Activated T-helper 1 cell treated with anti-CD3 and anti-CD28 coated beads, Interleukin-2, amount 50 U/mL, for 16 hours (primary cell): ENCODE data around the gene EDNRA.

Experiments used
- DNase-seq, 2 donors: peaks; one replicate each; pipeline ENCODE4 v3.0.0-alpha.2; 2020; ENCODE audit warnings: low read depth in 1 of 2, low spot score in 1 of 2

EDNRA gene

GRCh38 chr4:147496500-147496899 is 15.6 kb downstream of the EDNRA start:
- no peak for DNase-seq

GRCh38 chr4:147498031-147498660 is 17.2 kb downstream of the EDNRA start:
- no peak for DNase-seq

DNA sequence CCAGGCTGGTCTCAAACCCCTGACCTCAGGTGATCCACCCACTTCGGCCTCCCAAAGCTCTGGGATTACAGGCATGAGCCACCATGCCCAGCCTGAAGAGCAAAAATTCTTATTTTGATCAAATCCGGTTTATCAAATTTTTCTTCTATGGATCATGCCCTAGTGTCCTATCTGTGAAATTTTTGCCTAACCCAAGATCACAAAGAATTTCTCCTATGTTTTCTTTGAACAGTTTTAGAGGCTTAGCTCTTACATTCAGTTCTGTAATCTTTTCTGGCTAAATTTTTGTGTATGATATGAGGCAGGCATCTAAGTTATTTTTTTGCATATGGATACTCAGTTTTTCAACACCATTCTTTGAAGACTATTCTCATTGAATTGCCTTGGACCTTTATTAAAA is 27.4 kb downstream of the EDNRA start:
- DNase-seq: no peak

DNA sequence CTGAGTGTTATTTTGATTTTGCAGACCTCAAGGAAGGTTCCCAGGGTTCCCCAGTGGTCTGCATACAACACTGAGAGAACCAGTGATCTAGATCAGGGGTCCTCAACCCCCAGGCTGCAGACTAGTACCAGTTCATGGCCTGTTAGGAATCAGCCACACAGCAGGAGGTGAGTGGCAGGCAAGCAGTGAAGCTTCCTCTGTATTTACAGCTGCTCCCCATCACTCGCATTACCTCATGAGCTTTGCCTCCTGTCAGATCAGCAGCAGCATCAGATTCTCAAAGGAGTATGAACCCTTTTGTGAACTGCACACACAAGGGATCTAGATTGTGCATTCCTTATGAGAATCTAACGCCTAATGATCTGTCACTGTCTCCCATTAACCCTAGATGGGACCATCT is 28.5 kb downstream of the EDNRA start:
- no peak for DNase-seq

GRCh38 chr4:147510962-147511668 is 30.2 kb downstream of the EDNRA start:
- no peak for DNase-seq

DNA sequence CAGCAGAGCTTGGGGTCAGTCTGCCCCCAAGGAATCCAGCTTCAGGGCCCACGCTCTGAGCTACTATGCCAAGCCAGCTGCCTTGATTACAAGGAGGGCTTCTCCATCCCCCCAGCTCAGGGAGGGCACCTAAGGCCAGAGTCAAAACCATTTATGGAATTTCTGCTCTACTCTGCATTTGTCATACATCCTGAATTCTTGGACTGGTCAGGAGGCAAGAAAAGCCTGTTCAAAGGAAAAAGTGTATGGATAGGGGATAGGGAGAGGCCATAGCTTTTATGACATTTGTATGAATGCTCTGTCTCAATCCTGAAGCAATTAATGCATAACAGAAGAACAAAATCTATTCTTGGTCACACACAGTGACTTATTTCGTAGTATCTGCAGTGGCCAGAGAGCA is 32.2 kb downstream of the EDNRA start:
- DNase-seq: no peak

GRCh38 chr4:147513952-147514351 is 33.1 kb downstream of the EDNRA start:
- no peak for DNase-seq

DNA sequence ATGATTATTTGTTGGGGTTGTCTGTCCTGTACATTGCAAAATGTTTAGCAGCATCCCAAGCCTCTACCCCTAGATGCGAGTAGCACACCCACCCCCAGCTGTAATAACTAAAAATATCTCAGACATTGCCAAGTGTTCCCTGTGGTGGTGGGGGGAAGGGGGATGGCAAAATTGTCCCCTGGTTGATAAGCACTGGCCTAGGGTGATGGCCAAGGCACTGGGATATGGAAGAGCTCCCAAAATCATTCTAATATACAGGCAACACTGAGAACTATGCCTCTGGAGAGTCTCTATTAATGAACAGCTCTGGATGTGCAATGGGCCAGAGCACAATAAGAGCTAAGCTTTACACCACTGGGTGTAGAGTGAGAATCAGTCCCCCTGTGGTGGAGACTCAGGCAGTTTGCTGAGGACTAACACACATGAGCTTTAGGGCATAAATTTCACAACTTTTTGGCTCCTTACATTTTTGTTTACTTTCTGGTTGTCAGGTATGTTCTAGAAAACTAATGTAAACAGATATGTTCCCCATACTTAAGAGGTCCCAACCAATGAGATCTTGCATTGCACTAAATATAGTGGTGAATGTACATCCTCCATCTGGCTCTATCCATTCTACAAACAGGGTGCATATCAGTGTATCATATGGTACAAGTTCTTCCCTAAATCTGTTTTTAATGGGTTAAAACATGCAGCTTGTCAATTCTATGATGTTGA is 34.5 kb downstream of the EDNRA start:
- DNase-seq: no peak

DNA sequence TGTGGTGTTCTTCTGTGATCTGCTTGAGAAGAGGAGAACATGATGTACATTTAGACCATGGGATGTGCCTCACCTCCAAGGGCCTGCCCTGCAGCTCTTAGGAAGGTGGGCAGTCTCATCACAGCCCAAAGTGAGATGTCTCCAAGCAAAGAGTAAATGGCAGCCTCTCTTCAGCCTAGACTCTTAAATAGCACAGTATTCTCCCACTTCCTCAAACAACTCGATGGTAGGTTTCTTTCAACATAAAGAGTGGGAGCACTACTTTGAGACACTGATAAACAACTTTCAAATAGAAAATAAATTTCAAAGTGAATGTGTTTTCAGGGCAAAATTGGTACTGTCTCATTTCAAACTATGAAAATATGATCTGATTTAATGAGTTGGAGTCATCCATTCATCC is 35.2 kb downstream of the EDNRA start:
- DNase-seq: no peak

- DNase-seq: no peak
Observed at GRCh38 chr4:147518086-147518485, 37.2 kb downstream of the EDNRA start.

GRCh38 chr4:147518846-147519767 is 38.2 kb downstream of the EDNRA start:
- no peak for DNase-seq

GRCh38 chr4:147524601-147525000 is 43.7 kb downstream of the EDNRA start:
- DNase-seq: no peak

GRCh38 chr4:147525494-147526271 is 44.8 kb downstream of the EDNRA start:
- no peak for DNase-seq

- DNase-seq: no peak
Observed at GRCh38 chr4:147526272-147526654, 45.4 kb downstream of the EDNRA start.

GRCh38 chr4:147528054-147528453 is 47.2 kb downstream of the EDNRA start:
- DNase-seq: no peak

- DNase-seq: no peak
Observed at GRCh38 chr4:147530134-147530533, 49.2 kb downstream of the EDNRA start.

- no peak for DNase-seq
Observed at GRCh38 chr4:147530723-147531122, 49.8 kb downstream of the EDNRA start.

DNA sequence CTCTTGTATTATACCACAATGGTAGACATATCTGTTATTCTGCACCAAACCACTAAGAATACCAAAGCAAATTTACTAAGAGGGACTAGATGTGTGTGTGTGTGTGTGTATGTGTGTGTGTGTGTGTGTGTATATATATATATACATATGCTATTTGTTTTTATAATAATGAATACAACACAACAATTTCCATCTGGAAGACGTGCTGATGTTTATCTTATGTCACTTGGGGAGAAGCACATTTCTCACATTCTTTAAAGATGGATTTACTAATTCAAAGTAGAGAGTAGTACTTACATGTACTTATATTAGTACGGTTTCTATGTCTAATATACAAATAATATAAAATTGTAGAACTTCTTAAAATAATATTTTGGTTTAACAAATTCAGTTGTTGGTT is 52.0 kb downstream of the EDNRA start:
- DNase-seq: no peak

DNA sequence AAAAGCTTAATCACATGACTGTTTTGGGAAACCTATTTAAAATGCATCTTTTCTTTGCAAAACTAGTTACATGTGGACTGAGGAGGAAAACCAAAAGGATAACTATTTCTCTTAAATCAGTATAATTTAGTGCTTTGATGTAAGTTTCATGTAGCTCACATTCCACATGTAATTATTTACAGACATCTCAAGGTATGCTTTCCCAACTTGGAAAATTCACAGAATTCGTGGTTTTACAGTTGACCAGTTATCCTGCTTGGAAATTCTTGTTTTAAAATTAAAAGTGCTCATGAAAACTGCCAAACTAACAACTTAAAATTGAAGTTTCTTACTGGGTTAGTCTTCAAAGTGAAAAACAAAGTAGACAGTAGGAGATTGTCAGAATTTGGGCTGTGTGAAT is 52.4 kb downstream of the EDNRA start:
- no peak for DNase-seq

DNA sequence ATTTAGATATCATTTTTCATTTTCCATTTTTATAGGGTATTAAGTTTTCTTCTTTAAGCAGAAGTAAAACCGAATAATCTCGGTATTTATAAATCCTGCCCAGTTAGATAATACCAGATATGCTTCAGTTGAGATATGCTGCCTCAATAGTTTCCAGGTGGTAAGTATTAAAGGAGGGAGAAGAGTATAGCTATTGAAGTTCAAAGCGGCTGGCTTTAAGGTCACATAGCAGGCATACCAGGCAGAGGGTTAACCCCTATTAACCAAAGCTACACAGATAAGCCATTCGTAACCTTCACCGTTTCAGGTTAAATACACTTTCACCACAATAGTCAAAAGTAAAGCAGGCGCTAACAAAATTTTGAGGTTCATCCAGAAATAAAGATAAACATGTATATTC is 54.2 kb downstream of the EDNRA start:
- DNase-seq: no peak

DNA sequence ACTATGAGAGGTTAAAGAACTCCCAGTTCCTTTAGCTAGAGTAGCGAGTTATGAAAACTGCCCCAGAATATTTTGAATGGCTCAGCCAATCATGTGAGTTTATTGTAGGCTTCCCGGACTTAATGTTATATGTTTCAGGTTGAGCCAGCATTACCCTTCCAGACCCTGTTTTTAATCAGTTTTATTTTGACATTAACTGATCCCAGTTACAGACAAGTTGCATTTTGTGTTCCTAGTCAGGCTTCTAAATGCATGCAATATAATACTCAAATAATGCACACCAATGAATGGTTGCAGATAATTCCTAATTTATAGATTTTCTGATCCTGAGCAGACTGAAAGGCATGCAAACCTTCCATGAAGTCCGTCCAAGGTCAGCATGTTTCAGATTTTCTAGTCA is 57.8 kb downstream of the EDNRA start:
- DNase-seq: no peak
